ENCODE results near the gene LEKR1.
"Not testable (repeated sequence)": the region's sequence is repeated elsewhere in the genome, so short reads cannot be mapped to it uniquely, and the experiment has no call there.

LEKR1 gene

GRCh38 chr3:156898296-156898880 lies 72.2 kb downstream of the LEKR1 start:
- no peak for DNase-seq (ENCODE audit: low read depth in 2 of 3, low spot score in 1 of 3)

DNA sequence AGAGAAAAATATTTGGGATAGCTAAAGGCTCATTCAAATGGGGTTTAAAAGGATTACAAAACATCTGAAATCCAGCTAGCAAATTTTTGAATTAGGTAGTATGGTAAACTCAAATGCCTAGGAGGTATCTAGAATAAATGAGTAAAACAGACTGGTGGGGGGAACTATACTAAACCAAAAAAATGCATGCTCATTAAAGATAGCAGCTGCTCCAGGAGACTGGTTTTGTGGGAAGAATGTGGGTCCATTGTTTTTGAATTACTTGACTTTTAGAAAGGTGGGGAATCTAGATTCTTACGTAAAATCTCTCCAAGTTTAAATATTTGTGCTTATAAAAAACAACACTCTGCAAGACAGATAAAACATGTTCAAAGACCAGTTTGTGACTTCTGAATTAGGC lies 73.8 kb downstream of the LEKR1 start:
- DNase-seq (ENCODE audit: low read depth in 2 of 3, low spot score in 1 of 3): no peak

- DNase-seq (ENCODE audit: low read depth in 2 of 3, low spot score in 1 of 3): no peak
These were observed 76.8 kb downstream of the LEKR1 start for GRCh38 chr3:156902916-156903315.

DNA sequence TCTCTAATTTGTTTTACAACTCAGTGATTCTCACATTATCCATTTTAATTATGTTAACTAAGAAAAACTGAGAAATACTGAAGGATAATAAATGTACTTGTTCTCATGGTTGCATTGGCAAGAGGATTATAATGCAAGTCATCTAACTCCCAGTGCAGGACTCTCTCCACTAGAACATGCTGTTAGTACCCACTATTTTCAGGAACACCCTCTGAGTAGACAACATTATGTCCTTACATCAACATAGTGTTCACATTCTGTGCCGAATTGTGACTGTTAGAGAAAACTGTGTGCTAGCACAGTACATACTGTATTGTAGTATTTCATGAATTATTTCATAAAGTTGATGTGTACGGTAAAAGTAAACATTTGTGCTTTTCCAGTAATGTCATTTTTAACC lies 80.1 kb downstream of the LEKR1 start:
- no peak for DNase-seq (ENCODE audit: low read depth in 2 of 3, low spot score in 1 of 3)

DNA sequence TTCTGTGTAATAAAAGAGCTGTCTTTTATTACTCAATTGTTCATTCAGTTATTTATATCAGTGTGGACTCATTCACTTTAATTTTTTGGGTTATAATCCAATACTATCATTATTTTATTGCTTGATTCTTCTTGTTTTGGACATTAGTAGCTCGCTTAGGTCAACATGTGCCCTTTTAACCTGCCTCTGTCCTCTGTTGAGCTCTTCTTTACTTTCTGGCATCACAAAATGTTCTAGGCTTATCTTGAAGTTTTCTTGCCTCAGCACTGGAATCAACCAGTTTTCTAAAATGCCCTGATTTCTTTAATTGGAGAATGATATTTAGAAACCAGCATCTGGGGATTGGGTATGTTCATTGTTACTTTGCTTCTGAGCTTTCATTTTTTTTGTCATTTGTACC lies 82.2 kb downstream of the LEKR1 start:
- DNase-seq (ENCODE audit: low read depth in 2 of 3, low spot score in 1 of 3): no peak

DNA sequence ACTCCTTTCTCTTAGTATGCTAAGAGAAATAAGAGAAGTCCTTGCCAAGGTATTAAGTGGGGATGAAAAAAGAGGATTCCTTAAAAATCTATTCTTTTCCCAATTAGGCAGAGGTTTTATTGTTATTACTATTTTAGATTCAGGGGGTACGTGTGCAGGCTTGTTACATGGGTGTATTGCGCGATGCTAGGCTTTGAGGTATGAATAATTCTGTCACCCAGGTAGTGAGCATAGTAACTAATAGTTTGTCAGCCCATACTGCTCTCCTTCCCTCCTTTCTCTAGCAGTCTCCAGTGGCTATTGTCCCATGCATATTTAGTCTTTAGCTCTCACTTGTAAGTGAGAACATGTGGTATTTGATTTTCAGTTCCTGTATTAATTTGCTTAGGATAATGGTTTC lies 83.9 kb downstream of the LEKR1 start:
- no peak for DNase-seq (ENCODE audit: low read depth in 2 of 3, low spot score in 1 of 3)

DNA sequence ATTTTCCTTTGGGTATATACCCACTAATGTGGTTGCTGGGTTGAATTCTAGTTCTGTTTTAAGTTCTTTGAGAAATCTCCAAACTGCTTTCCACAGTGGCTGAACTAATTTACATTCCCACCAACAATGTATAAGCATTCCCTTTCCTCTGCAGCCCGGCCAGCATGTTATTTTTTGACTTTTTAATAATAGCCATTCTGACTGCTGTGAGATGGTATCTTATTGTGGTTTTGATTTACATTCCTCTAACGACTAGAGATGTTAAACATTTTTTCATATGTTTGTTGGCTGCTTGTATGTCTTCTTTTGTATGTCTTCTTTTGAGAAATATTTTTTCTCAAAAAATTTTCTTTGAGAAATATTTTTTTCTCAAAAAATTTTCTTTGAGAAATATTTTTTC lies 84.7 kb downstream of the LEKR1 start:
- DNase-seq (ENCODE audit: low read depth in 2 of 3, low spot score in 1 of 3): not testable (repeated sequence)

DNA sequence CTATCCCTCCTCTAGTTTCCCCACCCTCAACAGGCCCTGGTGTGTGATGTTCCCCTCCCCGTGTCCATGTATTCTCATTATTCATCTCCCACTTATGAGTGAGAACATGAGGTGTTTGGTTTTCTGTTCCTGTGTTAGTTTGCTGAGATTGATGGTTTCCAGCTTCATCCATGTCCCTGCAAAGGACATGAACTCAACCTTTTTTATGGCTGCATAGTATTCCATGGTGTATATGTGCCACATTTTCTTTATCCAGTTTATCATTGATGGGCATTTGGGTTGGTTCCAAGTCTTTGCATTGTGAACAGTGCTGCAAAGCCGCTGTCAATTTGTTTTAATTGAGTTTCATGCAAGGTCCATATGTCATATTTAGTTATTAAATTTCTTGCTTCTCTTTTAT lies 88.1 kb downstream of the LEKR1 start:
- not testable (repeated sequence) for DNase-seq (ENCODE audit: low read depth in 2 of 3, low spot score in 1 of 3)

- no peak for DNase-seq (ENCODE audit: low read depth in 2 of 3, low spot score in 1 of 3)
These were observed 89.2 kb downstream of the LEKR1 start for GRCh38 chr3:156915372-156915771.

- no peak for DNase-seq (ENCODE audit: low read depth in 2 of 3, low spot score in 1 of 3)
These were observed 92.6 kb downstream of the LEKR1 start for GRCh38 chr3:156918746-156919145.

- DNase-seq (ENCODE audit: low read depth in 2 of 3, low spot score in 1 of 3): no peak
These were observed 93.7 kb downstream of the LEKR1 start for GRCh38 chr3:156919818-156920217.

- no peak for DNase-seq (ENCODE audit: low read depth in 2 of 3, low spot score in 1 of 3)
These were observed 94.2 kb downstream of the LEKR1 start for GRCh38 chr3:156920399-156920798.

DNA sequence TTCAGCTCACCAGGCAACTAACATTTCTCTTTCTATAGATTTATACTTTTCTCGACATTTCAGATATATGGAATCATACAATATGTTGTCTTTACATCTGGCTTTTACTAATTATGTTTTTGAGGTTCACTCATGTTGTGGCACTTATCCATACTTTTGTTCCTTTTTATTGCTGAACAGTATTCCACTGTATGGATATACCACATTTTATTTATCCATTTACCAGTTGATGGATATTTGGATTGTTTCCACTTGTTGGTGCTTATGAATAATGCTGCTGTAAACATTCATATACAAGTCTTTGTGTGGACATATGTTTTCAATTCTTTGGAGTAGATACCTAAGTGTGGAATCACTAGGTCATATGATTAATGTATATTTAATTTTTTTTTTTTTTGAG lies 97.2 kb downstream of the LEKR1 start:
- no peak for DNase-seq (ENCODE audit: low read depth in 2 of 3, low spot score in 1 of 3)

DNA sequence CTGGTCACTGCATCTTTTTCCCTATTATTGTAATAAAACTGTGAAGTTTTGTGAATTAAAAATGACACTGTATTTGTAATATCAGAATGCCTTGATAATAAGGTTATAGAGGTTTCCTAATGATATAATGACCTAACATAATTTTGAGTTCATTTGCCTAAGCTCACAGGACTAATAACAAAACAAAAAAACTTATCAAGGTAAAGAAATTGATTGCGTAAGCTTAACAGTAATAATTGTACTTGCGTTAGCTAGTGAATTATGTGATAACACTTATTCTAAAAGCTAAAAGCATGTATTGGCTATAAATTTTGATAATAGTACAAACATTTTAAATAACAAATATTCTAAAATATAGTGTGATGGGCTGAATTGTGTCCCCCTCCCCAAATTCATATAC lies 112.6 kb downstream of the LEKR1 start:
- no peak for DNase-seq (ENCODE audit: low read depth in 2 of 3, low spot score in 1 of 3)

DNA sequence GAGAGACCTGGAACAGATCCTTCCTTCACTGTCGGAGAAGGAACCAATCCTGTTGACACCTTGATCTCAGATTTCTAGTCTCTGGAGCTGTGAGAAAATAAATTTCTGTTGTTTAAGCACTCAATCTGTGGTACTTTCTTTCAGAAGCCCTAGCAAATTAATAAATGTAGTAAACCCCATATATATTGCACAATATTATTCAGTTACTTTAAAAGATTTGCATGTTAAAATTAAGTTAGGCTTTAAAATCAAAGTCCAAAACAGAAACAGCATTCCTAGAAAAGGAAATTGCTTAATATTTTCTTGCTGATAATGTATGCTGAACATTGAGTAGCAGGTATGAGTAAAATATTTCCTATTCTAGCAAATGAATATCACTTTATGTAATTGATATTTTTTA lies 113.2 kb downstream of the LEKR1 start:
- DNase-seq (ENCODE audit: low read depth in 2 of 3, low spot score in 1 of 3): no peak

DNA sequence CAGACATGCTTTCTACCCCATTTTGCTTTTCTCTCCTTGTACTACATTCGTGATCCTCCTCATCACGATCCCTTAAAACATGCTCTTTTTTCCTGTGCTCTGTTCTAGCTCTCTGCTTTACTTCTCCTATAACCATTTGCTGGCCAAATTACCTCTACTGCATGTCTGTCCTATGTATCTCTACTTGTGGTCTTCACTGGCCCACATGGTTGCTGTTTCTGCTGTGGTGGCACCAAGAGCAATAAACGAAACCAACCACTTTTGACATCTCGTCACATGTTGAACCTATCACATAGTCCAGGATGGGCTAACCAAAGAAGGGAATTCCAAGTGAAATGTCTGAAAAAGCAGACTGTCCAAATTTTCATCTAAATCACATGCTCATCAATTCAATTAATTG lies 115.2 kb downstream of the LEKR1 start:
- DNase-seq (ENCODE audit: low read depth in 2 of 3, low spot score in 1 of 3): no peak

GRCh38 chr3:156948402-156949210 lies 122.5 kb downstream of the LEKR1 start:
- no peak for DNase-seq (ENCODE audit: low read depth in 2 of 3, low spot score in 1 of 3)

GRCh38 chr3:156952011-156952410 lies 125.9 kb downstream of the LEKR1 start:
- no peak for DNase-seq (ENCODE audit: low read depth in 2 of 3, low spot score in 1 of 3)

DNA sequence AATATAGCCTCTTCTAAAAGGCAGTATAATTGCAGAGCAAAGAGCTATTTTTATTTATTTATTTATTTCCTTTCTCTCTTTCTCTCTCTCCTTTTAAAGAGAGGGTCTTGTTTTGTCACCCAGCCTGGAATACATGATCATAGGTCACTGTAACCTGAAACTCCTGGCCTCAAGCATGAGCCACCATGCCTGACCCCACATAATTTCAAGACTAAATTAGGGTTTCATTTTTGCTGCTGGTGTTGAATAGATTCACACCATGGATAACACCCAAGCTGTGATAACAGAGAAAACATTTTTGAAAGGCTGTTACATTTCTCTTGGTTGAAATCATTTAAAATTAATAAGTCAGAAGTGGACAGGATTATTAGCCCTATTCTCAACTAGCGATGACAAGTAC lies 131.6 kb downstream of the LEKR1 start:
- no peak for DNase-seq (ENCODE audit: low read depth in 2 of 3, low spot score in 1 of 3)

GRCh38 chr3:156963096-156963495 lies 136.9 kb downstream of the LEKR1 start:
- no peak for DNase-seq (ENCODE audit: low read depth in 2 of 3, low spot score in 1 of 3)

- no peak for DNase-seq (ENCODE audit: low read depth in 2 of 3, low spot score in 1 of 3)
These were observed 138.4 kb downstream of the LEKR1 start for GRCh38 chr3:156964577-156964976.

DNA sequence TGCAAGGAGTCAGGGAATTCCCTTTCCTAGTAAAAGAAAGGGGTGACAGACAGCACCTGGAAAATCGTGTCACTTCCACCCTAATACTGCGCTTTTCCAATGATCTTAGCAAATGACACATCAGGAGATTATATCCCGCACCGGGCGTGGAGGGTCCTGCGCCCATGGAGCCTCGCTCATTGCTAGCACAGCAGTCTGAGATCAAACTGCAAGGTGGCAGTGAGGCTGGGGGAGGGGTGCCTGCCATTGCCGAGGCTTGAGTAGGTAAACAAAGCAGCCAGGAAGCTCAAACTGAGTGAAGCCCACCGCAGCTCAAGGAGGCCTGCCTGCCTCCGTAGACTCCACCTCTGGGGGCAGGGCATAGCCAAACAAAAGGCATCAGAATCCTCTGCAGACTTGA lies 140.2 kb downstream of the LEKR1 start:
- not testable (repeated sequence) for DNase-seq (ENCODE audit: low read depth in 2 of 3, low spot score in 1 of 3)

DNA sequence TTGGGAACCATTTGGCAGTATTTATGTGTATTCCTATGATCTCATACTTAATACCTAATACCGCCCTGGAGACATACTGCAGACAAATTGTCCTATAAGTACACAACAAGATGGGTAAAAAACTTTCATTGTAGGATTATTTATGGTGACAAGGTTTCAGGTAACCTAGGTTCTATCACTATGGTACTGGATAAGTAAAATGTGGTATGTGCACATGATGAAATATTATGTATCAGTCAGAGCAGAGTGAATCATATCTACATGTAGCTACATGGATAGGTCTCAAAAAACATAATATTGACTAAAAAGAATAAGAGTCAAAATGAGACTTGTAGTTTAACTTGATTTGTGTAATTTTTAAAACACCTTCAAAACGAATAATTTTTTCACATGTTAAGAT lies 147.8 kb downstream of the LEKR1 start:
- no peak for DNase-seq (ENCODE audit: low read depth in 2 of 3, low spot score in 1 of 3)
